BJ (cell line): ENCODE results near the gene CUBN. TPM values are rescaled to one million over a fixed set of nuclear protein-coding genes. Genes with fewer than 3 reads are reported as not detected.

Experiments
- CTCF ChIA-PET: fragments of 350-600 bp; formaldehyde crosslinking; extraction: SDS; loops from one replicate; lab custom pipeline; 2021; ENCODE audit warnings: antibody characterized with exemption, inconsistent platforms; lab: Yijun Ruan, JAX
- POLR2A ChIA-PET: fragments of 300-600 bp; sonication (Branson Sonifier 250); formaldehyde crosslinking; extraction: SDS; loops from one replicate; lab custom pipeline; 2021; ENCODE audit warnings: antibody characterized with exemption; lab: Charles Lee
- DNase-seq: peaks from one replicate; pipeline ENCODE4 v3.0.0-alpha.2; 2011; ENCODE audit warnings: low read depth
- H3K27me3 ChIP-seq: 2 replicates; pipeline ENCODE4 v1.6.0; 2011; ENCODE audit warnings: low read length; ENCODE audit not compliant: control insufficient read depth, insufficient read depth
- H3K36me3 ChIP-seq: 2 replicates; pipeline ENCODE4 v1.5.1; 2011; ENCODE audit warnings: low read length; ENCODE audit not compliant: control insufficient read depth, insufficient read depth
- H3K4me3 ChIP-seq: 2 replicates; pipeline ENCODE4 v1.5.1; 2011; ENCODE audit warnings: low read depth, mild to moderate bottlenecking, control low read depth, low read length
- CTCF ChIP-seq: IDR thresholded peaks from 2 replicates; pipeline ENCODE4 v1.5.1; 2011; ENCODE audit warnings: low read depth, mild to moderate bottlenecking, control low read depth, inconsistent platforms, low read length, moderate library complexity; ENCODE audit not compliant: insufficient read depth
- polyA plus RNA-seq: library from polyadenylated mRNA; depleted of rRNA; stranded (reverse); fragments of >200 nt; gene quantifications from 2 replicates; pipeline ENCODE4 v1.2.3, GENCODE V29; 2011

Gene CUBN
- polyA plus RNA-seq, 1 experiment, result 0.39 TPM

DNA sequence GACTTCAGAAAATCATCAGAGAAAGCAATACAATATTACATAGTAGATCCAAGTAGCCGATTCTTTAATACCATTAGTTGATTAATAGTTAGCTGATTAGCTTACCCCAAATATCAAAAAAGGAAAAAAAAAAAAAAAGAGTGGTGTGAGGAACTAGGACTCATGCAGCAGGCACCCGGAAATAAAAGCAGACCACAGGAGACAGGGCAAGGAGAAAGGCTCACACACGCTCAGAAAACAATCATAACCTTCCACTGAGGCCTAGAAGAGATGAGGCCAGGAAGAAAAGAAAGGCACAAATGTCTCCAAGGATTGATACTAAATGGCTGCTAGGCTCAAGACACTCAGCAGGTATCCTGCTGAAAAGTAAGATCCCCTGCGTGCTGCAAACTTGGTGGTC lies 45.9 kb upstream of the CUBN start:
- Histone ChIP-seq H3K36me3 (no peaks in the 10 kb centered on the region), H3K4me3 (no peak overlapping the region), H3K27me3 (no peaks in the 10 kb centered on the region)
- ChIA-PET POLR2A (interaction anchor here (0.6 kb wide), 1 partner anchor 54 kb away, joined by 6 read pairs; no protein-coding TSS in a partner anchor), CTCF (no interaction called here)
- TF ChIP-seq CTCF, result no peak
- DNase-seq, result no peak

DNA sequence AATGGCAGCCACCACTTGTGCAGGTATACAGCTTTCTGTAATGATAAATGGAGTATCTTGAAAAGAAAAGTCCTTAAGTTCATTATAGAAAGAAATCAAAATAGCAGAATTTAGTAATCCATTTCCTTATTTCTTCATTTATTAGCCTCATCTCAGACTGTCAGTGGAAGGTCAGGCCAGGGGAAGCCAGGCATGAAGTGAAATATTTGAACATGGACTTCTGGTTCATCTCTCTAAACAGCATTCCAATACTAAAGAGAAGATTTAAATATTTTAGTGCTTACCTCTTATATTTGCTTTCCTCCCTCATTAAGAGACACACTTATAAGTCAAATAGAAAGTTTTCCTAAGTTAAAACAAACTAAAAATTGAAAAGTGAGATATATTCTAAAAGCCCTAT lies 45.0 kb upstream of the CUBN start:
- ChIA-PET POLR2A (no interaction called here), CTCF (no interaction called here)
- DNase-seq, result no peak
- no peaks in the 10 kb centered on the region for H3K27me3 ChIP-seq
- no peaks in the 10 kb centered on the region for H3K36me3 ChIP-seq
- TF ChIP-seq CTCF, result no peak
- no peak overlapping the region for H3K4me3 ChIP-seq

DNA sequence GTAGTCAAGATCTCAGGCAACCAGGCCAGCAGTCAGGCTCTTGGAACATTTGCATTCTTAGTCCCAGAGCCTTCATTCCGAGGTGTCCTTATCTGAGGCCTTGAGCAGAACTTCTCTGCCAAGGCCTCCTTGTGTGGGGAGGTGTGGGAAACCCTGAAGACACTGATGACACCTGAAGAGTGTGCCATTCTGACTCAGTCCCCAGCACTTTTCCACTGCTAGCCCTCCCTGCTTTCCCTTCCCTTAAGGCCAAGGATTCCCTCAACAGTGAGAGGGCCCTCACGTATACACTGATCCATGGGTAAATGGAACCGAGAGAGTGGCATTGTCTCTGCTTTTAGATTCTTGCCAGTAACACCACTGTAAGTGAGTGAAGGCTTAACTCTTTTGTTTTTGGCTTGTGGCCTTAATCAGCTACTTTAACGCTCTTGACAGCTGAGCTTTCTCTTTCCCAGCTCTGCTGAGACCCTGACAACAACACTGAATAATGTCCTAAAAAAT lies 41.6 kb upstream of the CUBN start:
- H3K27me3 ChIP-seq, result no peaks in the 10 kb centered on the region
- ChIA-PET CTCF (no interaction called here), POLR2A (no interaction called here)
- H3K36me3 ChIP-seq, result no peaks in the 10 kb centered on the region
- DNase-seq, result no peak
- H3K4me3 ChIP-seq, result no peak overlapping the region
- no peak for TF ChIP-seq CTCF

DNA sequence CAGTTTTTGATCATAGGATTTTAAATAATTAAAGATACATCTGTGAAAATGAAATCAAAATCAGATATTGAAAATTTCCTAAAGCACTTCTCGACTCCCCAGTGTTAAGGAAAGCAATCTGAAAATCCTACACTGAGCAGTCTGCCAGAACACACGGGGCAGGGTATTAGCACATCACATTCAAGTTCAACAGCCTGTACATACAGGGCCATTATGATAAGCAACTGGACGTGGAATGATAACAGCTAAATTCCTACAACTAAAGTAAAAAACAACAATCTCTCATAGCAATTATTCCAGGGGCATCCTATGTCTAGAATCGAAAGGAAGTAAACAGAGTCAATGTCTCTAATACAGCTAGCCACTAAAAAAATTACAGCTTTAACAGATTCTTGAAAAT lies 40.2 kb upstream of the CUBN start:
- Histone ChIP-seq H3K4me3 (no peak overlapping the region), H3K36me3 (no peaks in the 10 kb centered on the region), H3K27me3 (no peaks in the 10 kb centered on the region)
- POLR2A ChIA-PET, result no interaction called here
- no peak for DNase-seq
- TF ChIP-seq CTCF, result no peak
- CTCF ChIA-PET, result no interaction called here

DNA sequence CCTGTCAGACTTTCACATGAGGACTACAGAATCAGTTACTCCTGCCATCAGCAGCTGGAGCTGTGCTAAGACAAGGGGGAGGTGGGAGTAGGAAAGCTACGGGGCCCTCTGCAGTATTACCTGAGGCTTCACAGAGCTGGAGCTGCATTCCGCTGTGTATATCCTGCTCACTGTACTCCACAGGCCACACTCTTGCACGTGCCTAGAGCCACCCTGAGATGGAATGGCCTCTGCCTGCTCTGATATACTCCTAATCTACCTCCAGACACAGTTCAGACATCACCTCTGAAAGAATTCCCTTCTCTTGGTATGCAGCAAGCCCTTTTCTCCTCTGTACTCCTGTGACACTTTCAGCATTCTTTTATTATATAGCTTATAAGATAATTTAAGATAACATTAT lies 37.1 kb upstream of the CUBN start:
- no peak for DNase-seq
- Histone ChIP-seq H3K36me3 (no peaks in the 10 kb centered on the region), H3K27me3 (no peaks in the 10 kb centered on the region), H3K4me3 (no peak overlapping the region)
- ChIA-PET POLR2A (no interaction called here), CTCF (interaction anchor here (0.6 to 1.6 kb wide), 3 partner anchors 12 to 1704 kb away, joined by 3 to 4 read pairs (median 4); no protein-coding TSS in a partner anchor)
- TF ChIP-seq CTCF, result no peak
